HepG2 (cell line): ENCODE data around the gene CHI3L1. TPM values are rescaled to one million over a fixed set of nuclear protein-coding genes. Genes with fewer than 3 reads are reported as not detected.

ENCODE experiments used
- ATAC-seq: fragments of 200-7000 bp; cut with Tn5 transposase; 3 replicates; pipeline ENCODE4 v1.9.1; 2020; ENCODE audit warnings: mild to moderate bottlenecking, moderate library complexity
- BruUV-seq: library from RNA; stranded (reverse); fragments of 400-500 nt; replicated peaks from 2 replicates; lab custom pipeline; 2021; lab: Mats Ljungman, UMichigan
- CTCF ChIA-PET: fragments of 300-600 bp; formaldehyde crosslinking; extraction: SDS; loops from one replicate; lab custom pipeline; 2021; ENCODE audit warnings: low total read pairs, inconsistent platforms, low intra/inter-chr PET ratio; lab: Yijun Ruan, JAX
- POLR2A ChIA-PET: fragments of 350-600 bp; sonication (Branson Sonifier 250); formaldehyde crosslinking; loops from one replicate; lab custom pipeline; 2020; ENCODE audit warnings: antibody characterized with exemption, inconsistent platforms; lab: Yijun Ruan, JAX
- DNase-seq: peaks from one replicate; pipeline ENCODE4 v3.0.0-alpha.2; 2015; ENCODE audit warnings: low spot score
- FAIRE-seq: peaks from 3 replicates; lab custom pipeline; 2011; peaks lifted over from hg19 to GRCh38; lab: Jason Lieb, UNC
- H2AFZ ChIP-seq: one replicate; pipeline ENCODE4 v1.6.1; 2011; ENCODE audit warnings: low read length, inconsistent platforms
- H3K27ac ChIP-seq: fragments of 300-600 bp; 3 replicates; pipeline ENCODE4 v1.8.0; 2011; ENCODE audit warnings: mixed run types, mild to moderate bottlenecking, mixed read lengths, low read length, inconsistent platforms; ENCODE audit not compliant: insufficient read depth; ENCODE audit errors: extremely low read length
- H3K27me3 ChIP-seq, 2 experiments: fragments of 200-600 bp in 1 of 2; 2 replicates in 1 of 2; 3 replicates in 1 of 2; pipeline versions ENCODE4 v1.6.0 to v1.8.0; 2011; ENCODE audit warnings: low read length in 2 of 2, mild to moderate bottlenecking in 2 of 2, moderate library complexity in 2 of 2, inconsistent platforms in 1 of 2; ENCODE audit not compliant: insufficient read depth in 2 of 2, control insufficient read depth in 1 of 2
- H3K36me3 ChIP-seq, 2 experiments: fragments of 200-600 bp in 1 of 2; replicated peaks in 1 of 2; 2 replicates in 1 of 2; 3 replicates in 1 of 2; pipeline versions ENCODE4 v1.5.1 to v1.8.0; 2011; ENCODE audit warnings: low read length in 2 of 2, inconsistent platforms in 1 of 2; ENCODE audit not compliant: insufficient read depth in 2 of 2, control insufficient read depth in 1 of 2
- H3K4me1 ChIP-seq: 2 replicates; pipeline ENCODE4 v1.5.1; 2012; ENCODE audit warnings: low read length, inconsistent platforms; ENCODE audit not compliant: insufficient read depth
- H3K4me2 ChIP-seq: 2 replicates; pipeline ENCODE4 v1.6.0; 2011; ENCODE audit warnings: low read depth, low read length, inconsistent platforms
- H3K4me3 ChIP-seq, 3 experiments: fragments of 200-600 bp in 1 of 3; sonication (generic), shearing (Covaris generic) in 1 of 3; replicated peaks in 1 of 3; 2 replicates each; pipeline ENCODE4 v1.5.1; 2011 to 2016; ENCODE audit warnings: low read length in 3 of 3, inconsistent platforms in 2 of 3, low read depth in 2 of 3, mild to moderate bottlenecking in 2 of 3, control low read depth in 1 of 3, mixed read lengths in 1 of 3; ENCODE audit not compliant: insufficient read depth in 1 of 3
- H3K79me2 ChIP-seq: one replicate; pipeline ENCODE4 v1.6.1; 2011; ENCODE audit warnings: low read length, inconsistent platforms; ENCODE audit not compliant: insufficient read depth
- H3K9ac ChIP-seq: 2 replicates; pipeline ENCODE4 v1.6.0; 2011; ENCODE audit warnings: mild to moderate bottlenecking, low read depth, low read length, inconsistent platforms; ENCODE audit not compliant: insufficient read depth
- H3K9me3 ChIP-seq: 2 replicates; pipeline ENCODE4 v1.5.1; 2012; ENCODE audit warnings: mild to moderate bottlenecking, low read length
- H4K20me1 ChIP-seq: 2 replicates; pipeline ENCODE4 v1.6.0; 2011; ENCODE audit warnings: inconsistent platforms, mild to moderate bottlenecking, low read length, moderate library complexity; ENCODE audit not compliant: insufficient read depth
- ARID3A ChIP-seq: IDR thresholded peaks from 2 replicates; pipeline ENCODE4 v1.6.1; 2012; ENCODE audit warnings: low read depth, low read length, improper control_type of control experiment
- ASH2L ChIP-seq: fragments of 300-600, 200-600 bp; sonication (generic); IDR thresholded peaks from 2 replicates; pipeline ENCODE4 v1.7.0; 2017; ENCODE audit warnings: low read depth, mild to moderate bottlenecking, moderate library complexity, mixed read lengths, low read length; ENCODE audit not compliant: insufficient read length
- CCDC6 ChIP-seq: sonication (generic); formaldehyde crosslinking; IDR thresholded peaks from 2 replicates; pipeline ENCODE4 v1.8.1; 2022; ENCODE audit warnings: mild to moderate bottlenecking, missing genetic modification reagents, moderate library complexity
- FOXO1 ChIP-seq: sonication (generic); formaldehyde crosslinking; IDR thresholded peaks from 2 replicates; pipeline ENCODE4 v1.4.0; 2020; ENCODE audit warnings: missing genetic modification reagents
- GMEB1 ChIP-seq: sonication (generic); formaldehyde crosslinking; IDR thresholded peaks from 2 replicates; pipeline ENCODE4 v1.5.1; 2020; ENCODE audit warnings: missing genetic modification reagents, mild to moderate bottlenecking, borderline replicate concordance
- GPN1 ChIP-seq: sonication (generic); formaldehyde crosslinking; IDR thresholded peaks from 2 replicates; pipeline ENCODE4 v1.5.1; 2020; ENCODE audit warnings: missing genetic modification reagents, borderline replicate concordance
- MBD4 ChIP-seq: IDR thresholded peaks from 2 replicates; pipeline ENCODE4 v1.6.1; 2012; ENCODE audit warnings: low read length, inconsistent platforms, borderline replicate concordance
- MEIS1 ChIP-seq: sonication (generic); formaldehyde crosslinking; IDR thresholded peaks from 2 replicates; pipeline ENCODE4 v1.9.0; 2021; ENCODE audit warnings: mild to moderate bottlenecking, missing genetic modification reagents, moderate library complexity, borderline replicate concordance
- PRMT3 ChIP-seq: sonication (generic); formaldehyde crosslinking; IDR thresholded peaks from 2 replicates; pipeline ENCODE4 v1.8.1; 2022; ENCODE audit warnings: low read depth, mild to moderate bottlenecking, moderate library complexity, missing genetic modification reagents, borderline replicate concordance
- SATB2 ChIP-seq: sonication (generic); formaldehyde crosslinking; IDR thresholded peaks from 2 replicates; pipeline ENCODE4 v1.5.0; 2020; ENCODE audit warnings: missing genetic modification reagents
- TOE1 ChIP-seq: sonication (generic); formaldehyde crosslinking; IDR thresholded peaks from 2 replicates; pipeline ENCODE4 v1.4.0; 2020; ENCODE audit warnings: mild to moderate bottlenecking, missing genetic modification reagents
- ZFP90 ChIP-seq: sonication (generic); formaldehyde crosslinking; IDR thresholded peaks from 2 replicates; pipeline ENCODE4 v1.8.0; 2022; ENCODE audit warnings: missing genetic modification reagents, mild to moderate bottlenecking, inconsistent platforms, borderline replicate concordance
- ZNF432 ChIP-seq: sonication (generic); formaldehyde crosslinking; IDR thresholded peaks from 2 replicates; pipeline ENCODE4 v1.5.0; 2020; ENCODE audit warnings: missing genetic modification reagents, mild to moderate bottlenecking, borderline replicate concordance
- ZNF713 ChIP-seq: sonication (generic); formaldehyde crosslinking; IDR thresholded peaks from 2 replicates; pipeline ENCODE4 v1.4.0; 2020; ENCODE audit warnings: mild to moderate bottlenecking, missing genetic modification reagents
- WGBS: methylation state at CpG from one replicate; pipeline ENCODE4 v1.1.6; 2017; ENCODE audit warnings: low lambda C conversion rate; 5-methylcytosine and 5-hydroxymethylcytosine counted together
- in situ Hi-C: cut with HindIII; loops from 2 replicates; pipeline ENCODE4 v1.10.0; 2017; ENCODE audit warnings: low pct_unique_long_range_greater_than_20kb; ENCODE audit not compliant: extremely low pct_ligation_motif_present
- intact Hi-C: fragments of 100-400 bp; cut with micrococcal nuclease; formaldehyde crosslinking; loops from one replicate; pipeline ENCODE4 v1.10.0; 2022; ENCODE audit not compliant: unreplicated experiment
- polyA plus RNA-seq, 8 experiments: library from polyadenylated mRNA; depleted of rRNA in 3 of 8; stranded (reverse) in 7 of 8; unstranded in 1 of 8; fragments of >200 nt; fragmentation: Illumina TruSeq in 4 of 8; extraction: Trizol in 4 of 8; gene quantifications; 2 replicates each; pipeline versions ENCODE4 v1.2.1 to v1.2.3, GENCODE V29; 2011 to 2016; ENCODE audit warnings: low read depth in 4 of 8, missing spikeins in 1 of 8, mixed read lengths in 1 of 8; ENCODE audit not compliant: insufficient read depth in 1 of 8
- total RNA-seq, 5 experiments: library from RNA; depleted of rRNA; stranded (reverse); fragments of >200 nt; fragmentation: Illumina TruSeq; extraction: Trizol; gene quantifications; 2 replicates each; pipeline ENCODE4 v1.2.3, GENCODE V29; 2016; ENCODE audit warnings: low read depth in 1 of 5

The CHI3L1 gene
- total and polyA plus RNA-seq, 2 of the 13 experiments (the other 11 are each of a cell fraction or from before 2014, with no cell fraction given): 0.09 to 0.13 TPM

GRCh38 chr1:203214871-203215270, 28.4 kb upstream of the CHI3L1 start:
- POLR2A ChIA-PET: no interaction called here
- H4K20me1 ChIP-seq: no peaks in the 10 kb centered on the region; the same call in 1 of the 2 replicates
- no peak overlapping the region for H3K4me3 ChIP-seq
- peaks cover 16% of the 10 kb centered on the region for H3K4me1 ChIP-seq
- H3K9me3 ChIP-seq: no peaks in the 10 kb centered on the region
- no peak for ATAC-seq
- FAIRE-seq: no peak
- in situ Hi-C loops: loop anchor here (5.0 kb wide), 3 partner anchors 48 to 178 kb away; no protein-coding TSS in a partner anchor
- H3K36me3 ChIP-seq: no peaks in the 10 kb centered on the region
- TF ChIP-seq MEIS1 (CRISPR knock-in tag) (no peak), ARID3A (no peak), CCDC6 (CRISPR knock-in tag) (no peak), FOXO1 (CRISPR knock-in tag) (no peak), SATB2 (CRISPR knock-in tag) (no peak), ZFP90 (no peak), PRMT3 (CRISPR knock-in tag) (no peak), ZNF432 (CRISPR knock-in tag) (no peak), GMEB1 (no peak), ZNF713 (CRISPR knock-in tag) (no peak), ASH2L (no peak), TOE1 (no peak), MBD4 (no peak), GPN1 (CRISPR knock-in tag) (no peak)
- no peaks in the 10 kb centered on the region for H3K79me2 ChIP-seq
- intact Hi-C loops: loop anchor here (5.0 kb wide), 1 partner anchor 178 kb away; no protein-coding TSS in a partner anchor
- no peak overlapping the region for H3K27ac ChIP-seq
- 53% methylated on average over 7 of the region's 7 CpGs for WGBS
- no peak overlapping the region for H3K9ac ChIP-seq
- no peak overlapping the region for H2AFZ ChIP-seq
- DNase-seq: no peak
- CTCF ChIA-PET: interaction anchor here (2.4 kb wide), 1 partner anchor 97 kb away, joined by 17 read pairs; no protein-coding TSS in a partner anchor
- no TSS peak for BruUV-seq
- no peak overlapping the region for H3K4me2 ChIP-seq
- H3K27me3 ChIP-seq: peaks cover 0 to 25% of the 10 kb centered on the region in 2 experiments; a peak in 3 of 5 replicates
